Activated CD4-positive, alpha-beta memory T cell treated with anti-CD3 and anti-CD28 coated beads, Interleukin-2, amount 10 ng/mL, durations not matched to agents 7 days and 5 days (primary cell): ENCODE results near the gene GIMD1. TPM values are rescaled to one million over a fixed set of nuclear protein-coding genes. Genes with fewer than 3 reads are reported as not detected.
"Not testable (repeated sequence)": the region's sequence is repeated elsewhere in the genome, so short reads cannot be mapped to it uniquely, and the experiment has no call there.

Source experiments
- CTCF ChIA-PET: fragments of 350-600 bp; sonication (Branson Sonifier 250); formaldehyde crosslinking; loops from one replicate; lab custom pipeline; 2021; ENCODE audit warnings: antibody characterized with exemption, inconsistent platforms; lab: Charles Lee
- POLR2A ChIA-PET: fragments of 350-600 bp; sonication (Branson Sonifier 250); formaldehyde crosslinking; loops from one replicate; lab custom pipeline; 2021; ENCODE audit warnings: antibody characterized with exemption; lab: Charles Lee
- DNase-seq: peaks from one replicate; pipeline ENCODE4 v3.0.0-alpha.2; 2020
- H3K27ac Mint-ChIP-seq: one replicate; pipeline ENCODE4 v1.8.0; 2021; ENCODE audit warnings: mild to moderate bottlenecking, mixed read lengths
- H3K27me3 Mint-ChIP-seq: one replicate; pipeline ENCODE4 v1.8.0; 2021; ENCODE audit warnings: mixed read lengths
- H3K36me3 Mint-ChIP-seq: one replicate; pipeline ENCODE4 v1.8.0; 2021; ENCODE audit warnings: low read depth, mixed read lengths
- H3K4me1 Mint-ChIP-seq: one replicate; pipeline ENCODE4 v1.8.0; 2021; ENCODE audit warnings: mixed read lengths
- H3K4me3 Mint-ChIP-seq: one replicate; pipeline ENCODE4 v1.8.0; 2021; ENCODE audit warnings: mild to moderate bottlenecking, mixed read lengths
- H3K9me3 Mint-ChIP-seq: one replicate; pipeline ENCODE4 v1.8.0; 2021; ENCODE audit warnings: mixed read lengths
- total RNA-seq, 2 experiments: library from RNA; stranded (reverse); gene quantifications; one replicate each; pipeline ENCODE4 v1.2.3, GENCODE V29; 2021

Gene GIMD1
- total RNA-seq = not detected

DNA sequence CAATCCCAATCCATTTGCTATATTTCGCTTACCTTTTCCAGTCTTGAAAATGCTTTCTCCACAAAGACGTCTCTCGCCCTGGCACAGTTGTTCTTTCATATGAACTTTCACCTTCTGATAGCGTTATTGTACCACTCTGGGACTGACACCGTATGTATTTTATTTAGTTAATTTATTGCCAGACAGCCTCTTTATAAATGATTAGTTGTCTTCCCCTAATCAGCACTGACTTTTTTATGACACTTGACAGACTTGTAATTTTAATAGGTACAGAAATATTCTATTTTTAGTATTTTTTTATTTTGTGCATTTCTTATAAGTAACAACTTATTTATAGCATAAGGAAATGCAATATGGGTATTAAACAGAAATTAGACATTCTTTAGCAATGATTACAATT lies at the start of gene GIMD1:
GIMD1 (minus strand) TSS at position 101 of the 400 bp plus-strand sequence. CDS start 1,343 bp downstream, outside the sequence.
- Mint-ChIP-seq H3K4me1 (no peaks in the 10 kb centered on the region), H3K4me3 (no peak within 1 kb of the TSS), H3K27ac (no peak within 1 kb of the TSS), H3K36me3 (no peaks in the 10 kb centered on the region), H3K9me3 (no peaks in the 10 kb centered on the region), H3K27me3 (peaks cover 11% of the 10 kb centered on the region)
- ChIA-PET CTCF (interaction anchor here (1.1 kb wide), 1 partner anchor 134 kb away, joined by 3 read pairs; no protein-coding TSS in a partner anchor), POLR2A (no interaction called here)
- no peak for DNase-seq

DNA sequence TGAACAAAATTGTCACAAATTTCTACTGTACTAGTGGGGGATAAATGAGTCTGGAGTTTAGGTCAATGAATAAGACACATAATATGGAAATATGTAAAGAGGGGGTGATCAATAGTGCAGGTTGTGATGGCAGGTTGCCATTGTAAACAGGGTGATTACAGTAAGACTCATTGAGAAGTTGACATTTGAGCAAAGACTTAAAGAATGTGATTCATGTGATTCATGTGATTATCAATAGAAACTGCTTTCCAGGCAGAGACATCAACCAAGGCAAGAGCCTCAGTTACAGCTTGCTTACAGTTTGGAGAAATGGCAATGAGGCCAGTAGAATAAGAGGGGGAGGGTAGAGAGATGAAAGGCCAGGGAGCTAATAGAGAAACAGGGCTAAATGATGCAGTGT lies 45.8 kb upstream of the GIMD1 start:
- ChIA-PET POLR2A (no interaction called here), CTCF (no interaction called here)
- H3K4me1 Mint-ChIP-seq = no peaks in the 10 kb centered on the region
- no peaks in the 10 kb centered on the region for H3K27me3 Mint-ChIP-seq
- H3K36me3 Mint-ChIP-seq = no peaks in the 10 kb centered on the region
- DNase-seq = no peak
- H3K9me3 Mint-ChIP-seq = no peaks in the 10 kb centered on the region
- H3K4me3 Mint-ChIP-seq = no peak overlapping the region
- no peak overlapping the region for H3K27ac Mint-ChIP-seq

DNA sequence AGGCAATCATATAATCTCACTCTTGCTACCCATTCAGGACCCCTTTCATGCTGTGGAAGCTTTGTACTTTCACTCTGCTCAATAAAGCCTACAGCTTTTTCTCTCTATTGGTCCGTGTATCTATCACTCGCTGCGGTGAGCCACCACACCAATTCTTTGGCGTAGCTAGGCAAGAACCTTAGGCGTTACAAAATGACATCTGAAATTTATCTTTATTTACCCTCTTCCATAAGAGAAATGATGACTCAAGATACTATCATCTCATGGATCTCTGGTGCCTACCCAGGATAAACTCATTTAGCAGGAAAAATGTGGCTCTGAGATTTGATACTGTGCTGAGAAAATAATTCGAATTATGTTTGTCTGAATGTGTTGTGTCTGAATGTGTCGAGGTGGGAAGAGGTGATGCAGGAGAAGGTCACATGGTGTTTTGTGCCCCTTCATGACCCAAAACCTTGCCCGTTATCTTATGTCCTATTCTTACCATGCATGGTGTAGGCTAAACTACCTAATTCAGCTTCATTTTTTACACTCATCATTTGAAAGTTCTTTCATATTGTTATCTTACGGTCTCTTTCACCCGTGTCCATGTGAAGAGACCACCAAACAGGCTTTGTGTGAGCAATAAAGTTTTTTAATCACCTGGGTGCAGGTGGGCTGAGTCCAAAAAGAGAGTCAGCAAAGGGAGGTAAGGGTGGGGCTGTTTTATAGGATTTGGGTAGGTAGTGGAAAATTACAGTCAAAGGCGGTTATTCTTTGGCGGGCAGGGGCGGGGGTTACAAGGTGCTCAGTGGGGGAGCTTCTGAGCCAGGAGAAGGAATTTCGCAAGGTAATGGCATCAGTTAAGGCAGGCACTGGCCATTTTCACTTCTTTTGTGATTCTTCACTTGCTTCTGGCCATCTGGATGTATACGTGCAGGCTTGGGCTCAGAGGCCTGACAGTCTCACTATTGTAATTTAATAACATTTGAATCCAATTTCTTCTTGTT lies 41.6 kb upstream of the GIMD1 start:
- Mint-ChIP-seq H3K9me3 (no peaks in the 10 kb centered on the region), H3K27ac (no peak overlapping the region), H3K4me1 (no peaks in the 10 kb centered on the region), H3K27me3 (no peaks in the 10 kb centered on the region), H3K36me3 (no peaks in the 10 kb centered on the region), H3K4me3 (no peak overlapping the region)
- ChIA-PET CTCF (no interaction called here), POLR2A (no interaction called here)
- DNase-seq = no peak

DNA sequence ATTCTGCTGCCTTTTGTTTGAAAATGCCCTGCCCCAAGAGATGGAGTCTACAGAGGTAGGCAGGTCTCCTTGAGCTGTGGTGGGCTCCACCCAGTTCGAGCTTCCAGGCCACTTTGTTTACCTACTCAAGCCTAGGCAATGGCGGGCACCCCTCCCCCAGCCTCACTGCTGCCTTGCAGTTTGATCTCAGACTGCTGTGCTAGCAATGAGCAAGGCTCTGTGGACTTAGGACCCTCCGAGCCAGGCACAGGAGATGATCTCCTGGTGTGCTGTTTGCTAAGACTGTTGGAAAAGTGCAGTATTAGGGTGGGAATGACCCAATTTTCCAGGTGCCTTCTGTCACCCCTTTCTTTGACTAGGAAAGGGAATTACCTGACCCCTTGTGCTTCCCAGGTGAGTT lies 39.4 kb upstream of the GIMD1 start:
- CTCF ChIA-PET, H3K36me3 Mint-ChIP-seq, H3K9me3 Mint-ChIP-seq, H3K27me3 Mint-ChIP-seq, H3K4me3 Mint-ChIP-seq, DNase-seq, H3K4me1 Mint-ChIP-seq, POLR2A ChIA-PET, H3K27ac Mint-ChIP-seq: not testable (repeated sequence)

- peaks cover 8% of the 10 kb centered on the region for H3K9me3 Mint-ChIP-seq
- ChIA-PET CTCF (no interaction called here), POLR2A (no interaction called here)
- H3K4me1 Mint-ChIP-seq = no peaks in the 10 kb centered on the region
- H3K4me3 Mint-ChIP-seq = no peak overlapping the region
- DNase-seq = no peak
- H3K36me3 Mint-ChIP-seq = no peaks in the 10 kb centered on the region
- no peak overlapping the region for H3K27ac Mint-ChIP-seq
- H3K27me3 Mint-ChIP-seq = peaks cover 1% of the 10 kb centered on the region
These were observed 32.6 kb upstream of the GIMD1 start for GRCh38 chr4:106401157-106401556.

DNA sequence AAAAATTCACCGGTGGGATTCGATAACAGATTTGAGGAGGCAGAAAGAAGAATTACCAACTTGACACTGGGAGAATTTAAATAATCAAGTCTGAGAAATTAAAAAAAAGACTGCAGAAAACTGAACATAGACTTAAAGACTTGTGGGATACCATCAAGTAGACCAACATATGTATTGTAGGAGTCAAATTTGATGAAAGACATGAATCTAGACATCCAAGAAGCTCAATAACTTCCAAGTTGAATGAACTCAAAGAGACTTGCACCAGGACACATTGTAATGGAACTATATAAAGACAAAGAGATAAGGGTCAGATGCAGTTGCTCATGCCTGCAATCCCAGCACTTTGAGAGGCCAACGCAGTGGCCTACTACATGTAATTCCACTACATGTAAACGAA lies 30.3 kb upstream of the GIMD1 start:
- H3K27ac Mint-ChIP-seq, CTCF ChIA-PET, H3K27me3 Mint-ChIP-seq, DNase-seq, H3K4me3 Mint-ChIP-seq, POLR2A ChIA-PET, H3K4me1 Mint-ChIP-seq, H3K36me3 Mint-ChIP-seq: not testable (repeated sequence)
- H3K9me3 Mint-ChIP-seq = peaks cover 13% of the 10 kb centered on the region

DNA sequence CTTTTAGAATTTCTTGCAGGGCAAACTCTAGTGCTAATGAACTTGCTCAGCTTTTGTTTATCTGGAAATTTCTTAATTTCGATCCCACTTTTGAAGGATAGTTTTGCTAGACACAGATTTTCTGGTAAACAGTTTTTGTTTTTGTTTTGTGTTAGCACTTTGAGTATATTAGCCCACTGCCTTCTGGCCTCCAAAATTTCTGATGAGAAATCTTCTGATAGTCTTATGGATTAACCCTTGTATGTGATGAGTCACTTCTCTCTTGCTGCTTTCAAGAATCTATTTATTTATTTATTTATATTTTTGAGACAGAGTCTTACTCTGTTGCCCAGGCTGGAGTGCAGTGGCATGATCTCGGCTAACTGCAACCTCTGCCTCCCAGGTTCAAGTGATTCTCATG lies 27.0 kb upstream of the GIMD1 start:
- Mint-ChIP-seq H3K27ac (no peak overlapping the region), H3K36me3 (no peaks in the 10 kb centered on the region), H3K4me1 (no peaks in the 10 kb centered on the region), H3K9me3 (peaks cover 13% of the 10 kb centered on the region), H3K4me3 (no peak overlapping the region), H3K27me3 (peaks cover 1% of the 10 kb centered on the region)
- CTCF ChIA-PET = no interaction called here
- POLR2A ChIA-PET = no interaction called here
- DNase-seq = no peak

- no peaks in the 10 kb centered on the region for H3K27me3 Mint-ChIP-seq
- no peak overlapping the region for H3K27ac Mint-ChIP-seq
- H3K4me1 Mint-ChIP-seq = no peaks in the 10 kb centered on the region
- no peak for DNase-seq
- no peak overlapping the region for H3K4me3 Mint-ChIP-seq
- no peaks in the 10 kb centered on the region for H3K36me3 Mint-ChIP-seq
- CTCF ChIA-PET = no interaction called here
- POLR2A ChIA-PET = no interaction called here
- no peaks in the 10 kb centered on the region for H3K9me3 Mint-ChIP-seq
These were observed 17.3 kb upstream of the GIMD1 start for GRCh38 chr4:106385853-106386393.

DNA sequence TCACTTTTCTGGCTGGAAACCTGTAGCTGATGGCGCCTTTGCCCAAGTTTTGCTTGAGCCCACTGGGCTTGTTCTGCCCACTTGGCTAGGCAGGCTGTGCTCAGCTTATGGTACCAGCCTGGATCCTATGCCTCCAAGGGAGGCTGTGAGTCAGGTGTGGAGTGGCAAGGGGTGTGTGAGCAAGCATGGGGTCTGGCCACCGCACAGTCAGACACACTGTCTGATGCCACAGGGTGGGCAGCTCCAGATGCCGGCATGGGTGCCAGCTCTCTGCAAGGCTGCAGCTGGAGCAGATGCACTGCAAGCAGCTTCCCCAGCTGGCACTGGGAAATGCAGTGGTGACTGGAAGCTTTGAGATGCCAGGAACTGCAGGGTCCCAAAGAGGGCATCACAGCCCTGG lies 16.3 kb upstream of the GIMD1 start:
- DNase-seq = no peak
- POLR2A ChIA-PET = interaction anchor here (0.7 kb wide), 1 partner anchor 57 kb away, joined by 3 read pairs; no protein-coding TSS in a partner anchor
- Mint-ChIP-seq H3K4me1 (no peaks in the 10 kb centered on the region), H3K4me3 (no peak overlapping the region), H3K36me3 (no peaks in the 10 kb centered on the region), H3K27ac (no peak overlapping the region), H3K9me3 (no peaks in the 10 kb centered on the region), H3K27me3 (no peaks in the 10 kb centered on the region)
- CTCF ChIA-PET = no interaction called here

DNA sequence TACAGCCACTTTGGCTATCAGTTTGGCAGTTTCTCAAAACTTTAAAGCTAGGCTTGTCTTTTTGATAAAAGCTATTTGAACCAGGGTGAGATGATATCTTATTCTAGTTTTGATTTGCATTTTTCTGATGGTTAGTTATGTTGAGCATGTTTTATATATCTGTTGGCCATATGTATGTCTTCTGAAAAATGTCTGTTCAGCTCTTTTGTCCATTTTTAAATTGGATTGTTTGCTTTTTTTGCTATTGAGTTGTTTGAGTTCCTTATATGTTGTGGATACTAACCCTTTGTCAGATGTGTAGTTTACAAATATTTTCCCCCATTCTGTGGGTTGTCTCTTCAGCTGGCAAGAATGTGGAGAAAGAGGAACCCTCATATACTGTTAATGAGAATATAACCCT lies 11.6 kb upstream of the GIMD1 start:
- Mint-ChIP-seq H3K4me3 (no peak overlapping the region), H3K9me3 (no peaks in the 10 kb centered on the region), H3K36me3 (no peaks in the 10 kb centered on the region), H3K27me3 (peaks cover 1% of the 10 kb centered on the region), H3K27ac (no peak overlapping the region), H3K4me1 (no peaks in the 10 kb centered on the region)
- ChIA-PET CTCF (no interaction called here), POLR2A (no interaction called here)
- no peak for DNase-seq

- no peaks in the 10 kb centered on the region for H3K36me3 Mint-ChIP-seq
- H3K27me3 Mint-ChIP-seq = peaks cover 16% of the 10 kb centered on the region
- H3K9me3 Mint-ChIP-seq = no peaks in the 10 kb centered on the region
- no peak for DNase-seq
- H3K4me3 Mint-ChIP-seq = no peak overlapping the region
- ChIA-PET CTCF (no interaction called here), POLR2A (no interaction called here)
- no peak overlapping the region for H3K27ac Mint-ChIP-seq
- H3K4me1 Mint-ChIP-seq = no peaks in the 10 kb centered on the region
These were observed 4.4 kb upstream of the GIMD1 start for GRCh38 chr4:106373026-106373425.

- Mint-ChIP-seq H3K4me1 (no peaks in the 10 kb centered on the region), H3K36me3 (no peaks in the 10 kb centered on the region), H3K4me3 (no peak overlapping the region), H3K27me3 (peaks cover 16% of the 10 kb centered on the region), H3K9me3 (no peaks in the 10 kb centered on the region), H3K27ac (no peak overlapping the region)
- ChIA-PET POLR2A (interaction anchor here (0.7 kb wide), 1 partner anchor 56 kb away, joined by 4 read pairs; the partner anchor contains the start of gene TBCK), CTCF (interaction anchor here (1.2 kb wide), 1 partner anchor 132 kb away, joined by 3 read pairs; no protein-coding TSS in a partner anchor)
- DNase-seq = no peak
These were observed 2.6 kb upstream of the GIMD1 start for GRCh38 chr4:106371161-106371560.

- Mint-ChIP-seq H3K4me1 (no peaks in the 10 kb centered on the region), H3K27me3 (peaks cover 16% of the 10 kb centered on the region), H3K4me3 (no peak overlapping the region), H3K27ac (no peak overlapping the region), H3K36me3 (no peaks in the 10 kb centered on the region), H3K9me3 (no peaks in the 10 kb centered on the region)
- no peak for DNase-seq
- POLR2A ChIA-PET = no interaction called here
- CTCF ChIA-PET = interaction anchor here (1.2 to 1.6 kb wide), 2 partner anchors 8 to 133 kb away, joined by 3 to 5 read pairs; no protein-coding TSS in a partner anchor
These were observed 1.6 kb upstream of the GIMD1 start for GRCh38 chr4:106370214-106370613.
